ENCODE measurements around the gene CPT2.

DNA sequence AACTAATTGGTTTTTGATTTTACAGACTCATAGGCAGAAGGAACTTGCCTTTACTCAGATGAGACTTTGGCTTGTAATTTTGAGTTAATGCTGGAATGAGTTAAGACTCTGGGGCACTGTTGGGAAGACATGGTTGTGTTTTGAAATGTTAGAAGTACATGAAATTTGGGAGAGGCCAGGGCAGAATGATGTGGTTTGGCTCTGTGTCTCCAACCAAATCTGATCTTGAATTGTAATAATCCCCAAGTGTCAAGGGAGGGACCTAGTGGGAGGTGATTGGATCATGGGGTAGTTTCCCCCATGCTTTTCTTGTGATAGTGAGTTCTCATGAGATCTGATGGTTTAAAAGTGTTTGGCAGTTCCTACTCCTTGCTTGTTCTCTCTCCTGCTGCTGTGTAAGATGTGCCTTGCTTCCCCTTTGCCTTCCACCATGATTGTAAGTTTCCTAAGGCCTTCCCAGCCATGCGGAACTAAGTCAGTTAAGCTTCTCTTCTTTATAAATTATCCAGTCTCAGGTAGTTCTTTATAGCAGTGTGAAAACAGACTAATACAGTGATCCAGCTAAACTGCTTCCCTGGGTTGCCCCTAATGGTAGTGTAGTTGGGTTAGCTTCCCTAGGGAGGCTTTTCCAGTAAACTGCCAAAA, 10.2 kb downstream of the CPT2 start:
- TF ChIP-seq CTCF (IDR thresholded peaks at IDR 0.05), result no peak
- no peak for TF ChIP-seq EP300 (IDR thresholded peaks at IDR 0.05)
- TF ChIP-seq POLR2A (IDR thresholded peaks at IDR 0.05), result no peak
